Measurements from ENCODE around the gene SMG9. TPM values are rescaled to one million over a fixed set of nuclear protein-coding genes. Genes with fewer than 3 reads are reported as not detected.

SMG9 gene
- total RNA-seq, 3 donors from 2014 or later, result 10.6 to 29.9 (median 20.6) TPM

DNA sequence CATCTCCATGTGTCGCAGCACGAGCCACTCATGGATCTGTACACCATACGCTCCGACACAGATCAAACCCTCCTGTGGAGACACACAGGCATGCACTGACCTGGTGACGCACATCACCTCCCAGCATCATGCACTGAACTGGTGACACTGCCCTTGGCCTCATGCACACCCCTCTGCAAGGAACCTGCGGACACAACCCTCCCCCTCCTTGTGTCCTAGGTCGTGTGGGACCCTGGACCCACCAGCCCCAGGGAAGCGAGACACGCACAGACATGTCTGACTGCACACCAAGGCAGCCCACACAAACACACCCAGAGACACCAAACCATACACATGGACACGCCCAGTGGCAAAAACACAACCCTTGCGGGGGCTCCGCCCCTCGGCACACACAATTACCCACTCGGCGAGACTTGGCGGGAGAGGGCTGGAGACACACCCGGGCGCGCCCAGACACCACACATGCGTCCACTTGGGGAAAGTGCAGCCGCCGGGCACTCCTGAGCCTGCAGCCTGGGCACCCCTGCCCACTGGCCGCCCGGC lies 28.0 kb upstream of the SMG9 start:
- TF ChIP-seq POLR2AphosphoS5 (IDR thresholded peaks at IDR 0.05), result no peak
- H3K27ac ChIP-seq, result peak overlapping the region; percentile 79 to 90
- no peaks in the 10 kb centered on the region for H3K27me3 ChIP-seq
- intact Hi-C loops (cut with DNase I; ENCODE audit: low total_unique reads), result no loop called here
- H3K4me3 ChIP-seq, result peak overlapping the region in 2 of 3 donors; percentile 39 to 53
- H3K36me3 ChIP-seq, result no peaks in the 10 kb centered on the region
- H3K9me3 ChIP-seq, result no peaks in the 10 kb centered on the region
- H3K4me1 ChIP-seq, result peaks cover 5 to 15% of the 10 kb centered on the region in 2 donors
- DNase-seq (ENCODE audit: low spot score in 2 of 2), result peak in 1 of 2 donors; percentile 44

GRCh38 chr19:43782311-43782660 lies 27.5 kb upstream of the SMG9 start:
- Histone ChIP-seq H3K4me3 (peak overlapping the region in 1 of 3 donors; percentile 39), H3K27me3 (no peaks in the 10 kb centered on the region), H3K27ac (peak overlapping the region; percentile 79 to 90), H3K4me1 (peaks cover 5 to 18% of the 10 kb centered on the region in 2 donors), H3K9me3 (no peaks in the 10 kb centered on the region), H3K36me3 (no peaks in the 10 kb centered on the region)
- no peak for DNase-seq (ENCODE audit: low spot score in 2 of 2)
- intact Hi-C loops (cut with DNase I; ENCODE audit: low total_unique reads), result no loop called here
- no peak for TF ChIP-seq POLR2AphosphoS5 (IDR thresholded peaks at IDR 0.05)
- TF ChIP-seq, protein P1, sequence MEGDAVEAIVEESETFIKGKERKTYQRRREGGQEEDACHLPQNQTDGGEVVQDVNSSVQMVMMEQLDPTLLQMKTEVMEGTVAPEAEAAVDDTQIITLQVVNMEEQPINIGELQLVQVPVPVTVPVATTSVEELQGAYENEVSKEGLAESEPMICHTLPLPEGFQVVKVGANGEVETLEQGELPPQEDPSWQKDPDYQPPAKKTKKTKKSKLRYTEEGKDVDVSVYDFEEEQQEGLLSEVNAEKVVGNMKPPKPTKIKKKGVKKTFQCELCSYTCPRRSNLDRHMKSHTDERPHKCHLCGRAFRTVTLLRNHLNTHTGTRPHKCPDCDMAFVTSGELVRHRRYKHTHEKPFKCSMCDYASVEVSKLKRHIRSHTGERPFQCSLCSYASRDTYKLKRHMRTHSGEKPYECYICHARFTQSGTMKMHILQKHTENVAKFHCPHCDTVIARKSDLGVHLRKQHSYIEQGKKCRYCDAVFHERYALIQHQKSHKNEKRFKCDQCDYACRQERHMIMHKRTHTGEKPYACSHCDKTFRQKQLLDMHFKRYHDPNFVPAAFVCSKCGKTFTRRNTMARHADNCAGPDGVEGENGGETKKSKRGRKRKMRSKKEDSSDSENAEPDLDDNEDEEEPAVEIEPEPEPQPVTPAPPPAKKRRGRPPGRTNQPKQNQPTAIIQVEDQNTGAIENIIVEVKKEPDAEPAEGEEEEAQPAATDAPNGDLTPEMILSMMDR (IDR thresholded peaks at IDR 0.05), result no peak
- no peak for TF ChIP-seq POLR2A (IDR thresholded peaks at IDR 0.05)

DNA sequence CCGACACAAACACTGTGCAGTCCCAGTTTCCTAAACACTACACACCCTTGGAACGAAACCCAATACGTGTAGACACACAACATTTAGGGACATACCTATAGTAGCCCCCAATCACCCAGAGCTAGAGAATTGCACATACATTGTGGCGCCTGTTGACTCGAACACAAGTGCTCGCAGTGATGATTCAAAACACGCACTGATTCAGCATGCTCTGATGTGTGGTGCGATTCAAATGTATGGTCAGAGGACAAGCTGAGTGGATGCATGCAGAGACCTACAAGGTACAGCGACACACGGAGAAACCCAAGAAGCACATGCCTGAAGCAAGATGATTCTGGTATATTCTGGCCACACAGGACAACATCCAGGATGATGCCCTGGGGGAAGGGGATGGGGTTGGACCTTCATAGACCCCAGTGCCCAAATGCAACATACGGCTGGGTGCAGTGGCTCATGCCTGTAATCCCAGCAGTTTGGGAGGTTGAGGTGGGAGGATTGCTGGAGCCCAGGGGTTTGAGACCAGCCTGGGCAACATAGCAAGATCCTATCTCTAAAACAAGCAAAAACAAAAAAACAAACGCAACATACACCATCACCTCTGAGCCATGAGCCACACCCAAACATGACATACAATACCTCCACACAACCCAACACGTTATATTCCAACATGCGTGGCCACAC lies 27.0 kb upstream of the SMG9 start:
- Histone ChIP-seq H3K9me3 (no peaks in the 10 kb centered on the region), H3K4me3 (no peak overlapping the region), H3K27me3 (no peaks in the 10 kb centered on the region), H3K4me1 (peaks cover 5 to 18% of the 10 kb centered on the region in 2 donors), H3K27ac (peak overlapping the region; percentile 84 to 90), H3K36me3 (no peaks in the 10 kb centered on the region)
- TF ChIP-seq, protein P1 (IDR thresholded peaks at IDR 0.05), result no peak
- TF ChIP-seq POLR2A (IDR thresholded peaks at IDR 0.05) (no peak), POLR2AphosphoS5 (IDR thresholded peaks at IDR 0.05) (no peak)
- no peak for DNase-seq (ENCODE audit: low spot score in 2 of 2)
- intact Hi-C loops (cut with DNase I; ENCODE audit: low total_unique reads), result no loop called here

DNA sequence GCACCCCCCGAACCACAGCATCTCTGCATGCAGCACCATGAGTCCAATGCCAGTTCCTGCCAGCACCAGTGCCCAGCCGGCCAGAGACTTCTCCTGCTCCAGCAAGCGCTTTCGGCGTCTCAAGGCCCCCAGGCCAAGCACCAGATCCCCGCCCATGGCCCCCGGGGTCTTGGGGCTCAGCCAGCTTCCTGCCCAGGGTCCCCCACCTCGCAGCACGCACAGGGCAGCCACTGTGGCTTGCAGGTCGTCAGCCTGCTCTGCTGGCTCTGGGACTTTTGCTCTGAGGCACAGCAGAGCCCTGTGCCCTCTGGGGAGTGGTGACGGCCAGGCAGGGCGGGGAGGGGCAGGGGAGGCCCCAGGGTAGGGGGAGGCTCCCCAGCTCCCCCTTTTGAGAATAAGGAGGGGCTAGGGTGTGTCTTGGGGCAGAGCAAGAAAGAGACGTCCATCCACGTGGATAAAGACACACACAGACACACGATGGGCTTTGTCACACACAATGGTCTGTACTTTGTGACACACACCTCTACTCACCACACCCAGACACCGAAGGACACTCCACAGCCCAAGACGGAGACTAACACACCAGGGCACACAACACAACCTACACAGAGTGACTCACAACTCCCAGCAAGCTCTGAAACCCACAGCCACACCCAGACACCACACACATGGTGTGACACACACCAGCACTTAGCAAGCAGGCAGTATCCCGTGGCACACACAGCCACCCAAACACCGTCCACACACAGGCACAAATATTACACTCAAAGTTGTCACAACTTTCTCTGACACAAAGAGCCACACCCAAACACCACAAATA lies 26.2 kb upstream of the SMG9 start, which contains the start of gene KCNN4:
TSS of gene KCNN4 (minus strand) at position 268 of the 820 bp plus-strand sequence. CDS start at position 156, 112 bp downstream.
- Histone ChIP-seq H3K4me3 (peak within 1 kb of the TSS in 2 of 3 donors; percentile 50 to 57), H3K9me3 (no peaks in the 10 kb centered on the region), H3K36me3 (no peaks in the 10 kb centered on the region), H3K27me3 (no peaks in the 10 kb centered on the region), H3K4me1 (peaks cover 5 to 18% of the 10 kb centered on the region in 2 donors), H3K27ac (peak within 1 kb of the TSS; percentile 84 to 87)
- DNase-seq (ENCODE audit: low spot score in 2 of 2), result no peak
- intact Hi-C loops (cut with DNase I; ENCODE audit: low total_unique reads), result no loop called here
- TF ChIP-seq POLR2AphosphoS5 (IDR thresholded peaks at IDR 0.05) (no peak), POLR2A (IDR thresholded peaks at IDR 0.05) (no peak)
- TF ChIP-seq, protein P1 (IDR thresholded peaks at IDR 0.05), result no peak

DNA sequence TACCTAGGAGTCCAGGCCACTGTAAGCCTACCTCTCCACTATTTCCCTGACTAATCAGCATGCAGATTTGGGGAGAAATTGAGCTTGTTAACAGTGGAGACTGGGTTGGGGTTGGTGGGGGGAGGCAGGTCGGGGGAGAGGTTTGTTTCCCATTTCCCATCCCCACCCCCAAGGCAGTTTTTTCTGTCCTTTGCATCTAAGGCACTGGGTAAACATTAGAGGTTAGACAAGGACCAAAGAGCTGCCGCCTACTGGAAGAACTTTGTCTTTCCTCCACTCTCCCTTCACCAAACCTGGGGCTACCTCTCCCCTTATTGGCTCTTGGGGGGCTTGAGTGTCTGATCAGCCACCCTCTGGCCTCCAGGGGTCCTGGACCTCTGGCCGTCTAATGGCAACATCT lies 25.1 kb upstream of the SMG9 start:
- H3K4me3 ChIP-seq, result peak overlapping the region in 2 of 3 donors; percentile 50 to 57
- intact Hi-C loops (cut with DNase I; ENCODE audit: low total_unique reads), result no loop called here
- no peak for TF ChIP-seq POLR2A (IDR thresholded peaks at IDR 0.05)
- no peak for TF ChIP-seq POLR2AphosphoS5 (IDR thresholded peaks at IDR 0.05)
- TF ChIP-seq, protein P1 (IDR thresholded peaks at IDR 0.05), result no peak

More for the DNA sequence above, 25.1 kb upstream of the SMG9 start:
- no peak for DNase-seq (ENCODE audit: low spot score in 2 of 2)
- H3K9me3 ChIP-seq, result no peaks in the 10 kb centered on the region
- H3K4me1 ChIP-seq, result peaks cover 5 to 18% of the 10 kb centered on the region in 2 donors
- no peaks in the 10 kb centered on the region for H3K36me3 ChIP-seq
- no peaks in the 10 kb centered on the region for H3K27me3 ChIP-seq
- H3K27ac ChIP-seq, result peak overlapping the region; percentile 84 to 87

Measured in breast epithelium (tissue), 4 donors.